K562 (cell line): Measurements from ENCODE around the gene LBR. TPM values are rescaled to one million over a fixed set of nuclear protein-coding genes. Genes with fewer than 3 reads are reported as not detected.

ENCODE experiments used
- BCOR ChIP-seq: fragments of 450-650 bp; IDR thresholded peaks from 2 replicates; pipeline ENCODE4 v1.6.1; 2016
- CEBPB ChIP-seq: fragments of 450-650 bp; IDR thresholded peaks from 2 replicates; pipeline ENCODE4 v1.6.1; 2016; ENCODE audit warnings: missing genetic modification characterization, missing compliant biosample characterization
- EP300 ChIP-seq: IDR thresholded peaks from 2 replicates; pipeline ENCODE4 v1.6.1; 2012; ENCODE audit warnings: low read length, improper control_type of control experiment
- GATAD2B ChIP-seq: fragments of 450-650 bp; IDR thresholded peaks from 2 replicates; pipeline ENCODE4 v1.6.1; 2017; ENCODE audit warnings: mild to moderate bottlenecking, borderline replicate concordance
- JUND ChIP-seq, 2 experiments: IDR thresholded peaks; 2 replicates in 1 of 2; 3 replicates in 1 of 2; pipeline ENCODE4 v1.6.1; 2011; ENCODE audit warnings: borderline replicate concordance in 2 of 2, low read depth in 2 of 2, low read length in 2 of 2, improper control_type of control experiment in 1 of 2, missing biosample characterization in 1 of 2, missing genetic modification characterization in 1 of 2, missing genetic modification reagents in 1 of 2
- MIER1 ChIP-seq: fragments of 450-650 bp; IDR thresholded peaks from 2 replicates; pipeline ENCODE4 v1.6.1; 2016; ENCODE audit warnings: antibody characterized with exemption, mild to moderate bottlenecking, low read depth
- MTA1 ChIP-seq: fragments of 450-650 bp; IDR thresholded peaks from 2 replicates; pipeline ENCODE4 v1.6.1; 2017; ENCODE audit warnings: borderline replicate concordance
- NR4A1 ChIP-seq, 2 experiments: fragments of 250-450 bp in 1 of 2; fragments of 450-650 bp in 1 of 2; sonication (Bioruptor Pico) in 1 of 2; IDR thresholded peaks; 2 replicates each; pipeline versions ENCODE4 v1.4.0 to v1.6.1; 2016 to 2020; ENCODE audit warnings: mild to moderate bottlenecking in 2 of 2, missing compliant biosample characterization in 1 of 2, missing genetic modification characterization in 1 of 2, moderate library complexity in 1 of 2
- POLR2AphosphoS2 ChIP-seq: IDR thresholded peaks from 2 replicates; pipeline ENCODE4 v1.6.1; 2012; ENCODE audit warnings: low read length, improper control_type of control experiment
- POLR3A ChIP-seq: IDR thresholded peaks from 2 replicates; pipeline ENCODE4 v1.6.1; 2011; ENCODE audit warnings: borderline replicate concordance, mild to moderate bottlenecking, moderate library complexity; ENCODE audit not compliant: insufficient read length, insufficient read depth; ENCODE audit errors: extremely low read depth
- PURB ChIP-seq: sonication (generic); formaldehyde crosslinking; IDR thresholded peaks from 2 replicates; pipeline ENCODE4 v1.9.0; 2021; ENCODE audit warnings: low read depth, mild to moderate bottlenecking, missing genetic modification reagents
- RBM15 ChIP-seq: fragments of 200-400 bp; formaldehyde crosslinking; IDR thresholded peaks from 2 replicates; pipeline ENCODE4 v1.6.1; 2018; ENCODE audit warnings: mild to moderate bottlenecking, low read length, moderate library complexity; ENCODE audit not compliant: insufficient read depth
- SMC3 ChIP-seq: conservative IDR thresholded peaks from 2 replicates; pipeline ENCODE4 v1.6.1; 2011; ENCODE audit warnings: low read depth, low read length, improper control_type of control experiment; ENCODE audit not compliant: insufficient read depth
- SUPT5H ChIP-seq: fragments of 450-650 bp; IDR thresholded peaks from 2 replicates; pipeline ENCODE4 v1.6.1; 2016
- TAF9B ChIP-seq: fragments of 450-650 bp; IDR thresholded peaks from 2 replicates; pipeline ENCODE4 v1.6.1; 2018; ENCODE audit warnings: mild to moderate bottlenecking; ENCODE audit not compliant: partially characterized antibody
- TCF7 ChIP-seq: sonication (generic); IDR thresholded peaks from 2 replicates; pipeline ENCODE4 v1.6.1; 2016; ENCODE audit warnings: antibody characterized with exemption, borderline replicate concordance
- TEAD4 ChIP-seq, 2 experiments: sonication (generic) in 1 of 2; formaldehyde crosslinking in 1 of 2; IDR thresholded peaks; 2 replicates each; pipeline versions ENCODE4 v1.6.1 to v1.8.0; 2012 to 2022; ENCODE audit warnings: borderline replicate concordance in 1 of 2, inconsistent platforms in 1 of 2, low read length in 1 of 2, mild to moderate bottlenecking in 1 of 2, missing genetic modification reagents in 1 of 2
- ZC3H4 ChIP-seq: sonication (generic); formaldehyde crosslinking; IDR thresholded peaks from 2 replicates; pipeline ENCODE4 v1.9.0; 2021; ENCODE audit warnings: missing genetic modification reagents, borderline replicate concordance
- ZFP30 ChIP-seq: fragments of 250-450 bp; sonication (Bioruptor Pico); IDR thresholded peaks from 2 replicates; pipeline ENCODE4 v1.8.0; 2022; ENCODE audit warnings: moderate library complexity, mild to moderate bottlenecking, inconsistent platforms, borderline replicate concordance
- ZNF140 ChIP-seq: fragments of 250-450 bp; sonication (Bioruptor Pico); IDR thresholded peaks from 2 replicates; pipeline ENCODE4 v1.8.0; 2021; ENCODE audit warnings: moderate library complexity, mild to moderate bottlenecking, inconsistent platforms
- ZNF354B ChIP-seq: fragments of 250-450 bp; sonication (Bioruptor Pico); IDR thresholded peaks from 2 replicates; pipeline ENCODE4 v1.4.0; 2020
- ZNF780A ChIP-seq: fragments of 250-450 bp; sonication (Bioruptor Pico); IDR thresholded peaks from 2 replicates; pipeline ENCODE4 v1.5.0; 2021; ENCODE audit warnings: mild to moderate bottlenecking
- polyA plus RNA-seq, 8 experiments: library from polyadenylated mRNA; depleted of rRNA in 4 of 8; stranded (reverse) in 5 of 8; unstranded in 3 of 8; fragments of >200 nt; fragmentation: Nextera tagmentation in 2 of 8; fragmentation: Illumina TruSeq in 1 of 8; extraction: Ambion mirVana in 2 of 8; extraction: Trizol in 1 of 8; gene quantifications; 2 replicates each; pipeline versions ENCODE4 v1.2.1 to v1.2.3, GENCODE V29; 2011 to 2014; ENCODE audit warnings: inconsistent platforms in 1 of 8, missing spikeins in 1 of 8
- total RNA-seq, 7 experiments: library from RNA; depleted of rRNA in 6 of 7; stranded (reverse); fragments of >200 nt in 6 of 7; fragmentation: Illumina TruSeq in 2 of 7; extraction: Trizol in 2 of 7; gene quantifications; 2 replicates each; pipeline versions ENCODE4 v1.2.1 to v1.2.3, GENCODE V29; 2011 to 2021; ENCODE audit warnings: low replicate concordance in 1 of 7
- TF ChIP-seq, protein P1 (sequence below): fragments of 250-450 bp; sonication (Bioruptor Pico); IDR thresholded peaks from 2 replicates; pipeline ENCODE4 v1.5.0; 2022; ENCODE audit warnings: mild to moderate bottlenecking
- TF ChIP-seq, protein P2 (sequence below): sonication (generic); IDR thresholded peaks from 2 replicates; pipeline ENCODE4 v1.6.1; 2016

LBR gene
- total and polyA plus RNA-seq, 9 of the 15 experiments (the other 6 are each of a cell fraction or from before 2014, with no cell fraction given) = 102 to 229 (median 197) TPM

DNA sequence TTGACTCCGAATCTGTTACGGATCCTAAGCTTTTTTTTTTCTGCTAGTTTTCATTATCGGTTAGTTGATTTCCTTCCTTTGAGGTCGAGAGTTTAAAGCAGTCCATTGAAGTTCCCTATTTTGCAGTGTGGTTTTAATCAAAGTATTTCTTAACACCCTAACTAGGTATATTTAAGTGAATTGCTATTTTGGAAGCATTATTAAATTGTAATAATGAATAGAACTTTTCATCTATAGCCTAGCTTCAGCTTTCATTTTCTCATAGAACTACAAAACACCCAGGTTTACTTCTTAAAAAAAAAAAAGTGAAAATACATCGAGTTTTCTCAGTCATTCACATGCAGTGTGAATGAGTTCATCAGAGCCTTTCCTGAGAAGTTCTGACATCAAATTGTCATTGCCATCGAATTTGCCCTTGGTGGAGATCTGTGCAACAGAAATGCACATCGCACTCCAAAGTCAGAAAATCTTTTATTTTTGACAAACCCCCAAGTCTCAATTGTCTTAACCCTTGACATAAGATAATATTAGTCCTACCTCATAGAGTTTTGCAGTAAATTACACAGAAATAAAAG, 1.1 kb upstream of the LBR start (continued):
- no peak for TF ChIP-seq JUND (IDR thresholded peaks at IDR 0.05; ENCODE audit: borderline replicate concordance, low read depth, low read length)
- TF ChIP-seq JUND (tag; IDR thresholded peaks at IDR 0.05; ENCODE audit: borderline replicate concordance, low read depth, low read length) = 0 out of 3 replicates have a peak, but pooled peaks have one; percentile 42
- TF ChIP-seq EP300 = peak; percentile 50; the same call in 1 of the 2 replicates
- no peak for TF ChIP-seq TEAD4 (IDR thresholded peaks at IDR 0.05; ENCODE audit: low read length)
- no peak for TF ChIP-seq TEAD4 (CRISPR knock-in tag; IDR thresholded peaks at IDR 0.05; ENCODE audit: borderline replicate concordance)
- no peak for TF ChIP-seq POLR2AphosphoS2
- TF ChIP-seq, protein P1, sequence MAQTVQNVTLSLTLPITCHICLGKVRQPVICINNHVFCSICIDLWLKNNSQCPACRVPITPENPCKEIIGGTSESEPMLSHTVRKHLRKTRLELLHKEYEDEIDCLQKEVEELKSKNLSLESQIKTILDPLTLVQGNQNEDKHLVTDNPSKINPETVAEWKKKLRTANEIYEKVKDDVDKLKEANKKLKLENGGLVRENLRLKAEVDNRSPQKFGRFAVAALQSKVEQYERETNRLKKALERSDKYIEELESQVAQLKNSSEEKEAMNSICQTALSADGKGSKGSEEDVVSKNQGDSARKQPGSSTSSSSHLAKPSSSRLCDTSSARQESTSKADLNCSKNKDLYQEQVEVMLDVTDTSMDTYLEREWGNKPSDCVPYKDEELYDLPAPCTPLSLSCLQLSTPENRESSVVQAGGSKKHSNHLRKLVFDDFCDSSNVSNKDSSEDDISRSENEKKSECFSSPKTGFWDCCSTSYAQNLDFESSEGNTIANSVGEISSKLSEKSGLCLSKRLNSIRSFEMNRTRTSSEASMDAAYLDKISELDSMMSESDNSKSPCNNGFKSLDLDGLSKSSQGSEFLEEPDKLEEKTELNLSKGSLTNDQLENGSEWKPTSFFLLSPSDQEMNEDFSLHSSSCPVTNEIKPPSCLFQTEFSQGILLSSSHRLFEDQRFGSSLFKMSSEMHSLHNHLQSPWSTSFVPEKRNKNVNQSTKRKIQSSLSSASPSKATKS (CRISPR knock-in tag) = no peak
- TF ChIP-seq, protein P2, sequence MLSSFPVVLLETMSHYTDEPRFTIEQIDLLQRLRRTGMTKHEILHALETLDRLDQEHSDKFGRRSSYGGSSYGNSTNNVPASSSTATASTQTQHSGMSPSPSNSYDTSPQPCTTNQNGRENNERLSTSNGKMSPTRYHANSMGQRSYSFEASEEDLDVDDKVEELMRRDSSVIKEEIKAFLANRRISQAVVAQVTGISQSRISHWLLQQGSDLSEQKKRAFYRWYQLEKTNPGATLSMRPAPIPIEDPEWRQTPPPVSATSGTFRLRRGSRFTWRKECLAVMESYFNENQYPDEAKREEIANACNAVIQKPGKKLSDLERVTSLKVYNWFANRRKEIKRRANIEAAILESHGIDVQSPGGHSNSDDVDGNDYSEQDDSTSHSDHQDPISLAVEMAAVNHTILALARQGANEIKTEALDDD = peak; percentile 93
- TF ChIP-seq RBM15 = no peak
- TF ChIP-seq CEBPB (tag) = no peak
- TF ChIP-seq PURB (CRISPR knock-in tag) = no peak
- TF ChIP-seq NR4A1 (CRISPR knock-in tag; IDR thresholded peaks at IDR 0.05) = no peak
- no peak for TF ChIP-seq NR4A1 (tag; IDR thresholded peaks at IDR 0.05)
- no peak for TF ChIP-seq SUPT5H
- no peak for TF ChIP-seq GATAD2B
- TF ChIP-seq POLR3A = no peak
- TF ChIP-seq ZFP30 (CRISPR knock-in tag) = no peak
- no peak for TF ChIP-seq SMC3
- TF ChIP-seq ZC3H4 (CRISPR knock-in tag) = no peak
- TF ChIP-seq MTA1 = peak; percentile 57; the same call in 1 of the 2 replicates
- no peak for TF ChIP-seq MIER1
- TF ChIP-seq ZNF354B = no peak
- no peak for TF ChIP-seq TCF7
- TF ChIP-seq ZNF780A (CRISPR knock-in tag) = no peak
- TF ChIP-seq TAF9B = no peak
- no peak for TF ChIP-seq ZNF140 (CRISPR knock-in tag)
- no peak for TF ChIP-seq BCOR
